22Rv1 (cell line): ENCODE measurements around the gene SORL1.

ENCODE experiments used
- H3K27ac ChIP-seq: fragments of 450-650 bp; 2 replicates; pipeline ENCODE4 v1.5.1; 2017
- CTCF ChIP-seq: fragments of 450-650 bp; IDR thresholded peaks from 2 replicates; pipeline ENCODE4 v1.5.1; 2017; ENCODE audit warnings: mild to moderate bottlenecking
- ZFX ChIP-seq: fragments of 450-650 bp; IDR thresholded peaks from 2 replicates; pipeline ENCODE4 v1.6.1; 2017; ENCODE audit warnings: antibody characterized with exemption, borderline replicate concordance

The SORL1 gene

GRCh38 chr11:121431820-121432526 is 20.1 kb upstream of the SORL1 start:
- TF ChIP-seq ZFX (no peak), CTCF (no peak)
- H3K27ac ChIP-seq, result no peak overlapping the region

GRCh38 chr11:121435132-121435531 is 17.0 kb upstream of the SORL1 start:
- H3K27ac ChIP-seq, result no peak overlapping the region
- TF ChIP-seq ZFX (no peak), CTCF (no peak)

- no peak overlapping the region for H3K27ac ChIP-seq
- TF ChIP-seq CTCF (no peak), ZFX (no peak)
Measured at GRCh38 chr11:121435551-121436511, 16.3 kb upstream of the SORL1 start.

- H3K27ac ChIP-seq, result no peak overlapping the region
- TF ChIP-seq ZFX (no peak), CTCF (no peak)
Measured at GRCh38 chr11:121437018-121437685, 15.0 kb upstream of the SORL1 start.

- no peak overlapping the region for H3K27ac ChIP-seq
- TF ChIP-seq CTCF, result no peak
Measured at GRCh38 chr11:121437686-121438078, 14.4 kb upstream of the SORL1 start.

- TF ChIP-seq ZFX (no peak), CTCF (no peak)
- no peak overlapping the region for H3K27ac ChIP-seq
Measured at GRCh38 chr11:121439337-121439736, 12.8 kb upstream of the SORL1 start.

- no peak for TF ChIP-seq CTCF
- TF ChIP-seq ZFX, result no peak
Measured at GRCh38 chr11:121439759-121440158, 12.4 kb upstream of the SORL1 start.

More at GRCh38 chr11:121439759-121440158, 12.4 kb upstream of the SORL1 start:
- no peak overlapping the region for H3K27ac ChIP-seq
